T-helper 2 cell treated with Interferon-gamma antibody and Interleukin-4, amounts not matched to agents 5 μg/mL and 100 μg/mL, for 36 hours (primary cell): ENCODE measurements around the gene PRR5L.

Experiments
- DNase-seq: peaks from one replicate; pipeline ENCODE4 v3.0.0; 2021; ENCODE audit warnings: low spot score
- H3K27ac Mint-ChIP-seq: one replicate; pipeline ENCODE4 v1.8.0; 2021; ENCODE audit warnings: mild to moderate bottlenecking, mixed read lengths
- H3K27me3 Mint-ChIP-seq: one replicate; pipeline ENCODE4 v1.8.0; 2021; ENCODE audit warnings: low read depth, mixed read lengths
- H3K36me3 Mint-ChIP-seq: one replicate; pipeline ENCODE4 v1.8.0; 2021; ENCODE audit warnings: low read depth, mixed read lengths
- H3K4me1 Mint-ChIP-seq: one replicate; pipeline ENCODE4 v1.8.0; 2021; ENCODE audit warnings: low read depth, mixed read lengths
- H3K4me3 Mint-ChIP-seq: one replicate; pipeline ENCODE4 v1.8.0; 2022; ENCODE audit warnings: mild to moderate bottlenecking, moderate library complexity, mixed read lengths
- H3K9me3 Mint-ChIP-seq: one replicate; pipeline ENCODE4 v1.8.0; 2021; ENCODE audit warnings: mixed read lengths

PRR5L gene

DNA sequence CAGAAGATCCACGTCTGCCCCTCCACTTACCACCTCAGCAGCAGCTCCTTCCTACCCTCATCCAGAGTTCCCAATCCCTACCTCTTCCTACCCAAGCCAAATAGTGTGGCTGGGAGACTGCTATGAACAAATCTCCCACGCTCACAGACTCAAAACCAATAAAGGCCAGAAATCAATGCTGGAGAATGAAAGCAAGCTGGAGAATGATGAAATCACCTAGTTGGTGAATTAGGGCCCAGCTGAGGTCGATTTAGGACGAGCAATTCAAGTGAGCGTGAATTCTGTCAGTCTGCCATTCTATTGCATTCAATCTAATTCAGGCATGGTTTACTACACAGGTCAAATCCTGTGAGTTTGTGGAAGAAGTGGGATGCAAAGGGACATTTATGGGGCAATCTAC is 29.3 kb upstream of the PRR5L start:
- no peaks in the 10 kb centered on the region for H3K9me3 Mint-ChIP-seq
- no peak for DNase-seq
- H3K4me1 Mint-ChIP-seq: peaks cover 4% of the 10 kb centered on the region
- H3K4me3 Mint-ChIP-seq: no peak overlapping the region
- no peak overlapping the region for H3K27ac Mint-ChIP-seq
- H3K27me3 Mint-ChIP-seq: no peaks in the 10 kb centered on the region
- no peaks in the 10 kb centered on the region for H3K36me3 Mint-ChIP-seq

DNA sequence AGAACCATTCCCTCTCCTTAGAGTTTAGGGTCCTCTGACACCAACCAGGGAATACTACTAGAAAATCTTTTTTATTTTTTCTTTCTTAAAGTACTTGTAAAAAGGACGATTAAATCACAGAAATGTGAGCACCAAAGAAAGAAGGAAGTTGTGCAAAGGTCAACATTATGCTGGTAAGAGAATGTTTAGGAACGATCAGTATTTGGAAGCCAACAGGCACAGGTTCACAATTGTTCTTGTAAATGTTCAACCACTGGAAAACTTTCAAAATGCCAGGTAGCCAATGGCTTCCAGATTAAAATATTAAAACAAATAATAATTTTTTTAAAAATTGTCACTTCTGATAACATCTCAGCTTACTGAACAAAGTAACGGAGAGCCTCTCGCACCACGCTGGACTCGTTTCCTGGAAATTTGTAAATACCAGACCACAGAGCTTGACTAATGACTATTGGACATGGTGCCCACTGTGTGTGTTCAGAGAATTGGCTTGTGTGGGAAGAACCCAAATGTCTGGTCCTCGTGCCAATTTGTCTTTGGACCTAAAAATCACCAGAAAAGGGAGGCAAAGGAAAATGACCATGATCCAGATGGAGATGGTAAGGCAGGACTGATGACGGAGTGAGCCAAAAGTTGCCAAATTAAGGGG is 27.6 kb upstream of the PRR5L start:
- H3K27me3 Mint-ChIP-seq: no peaks in the 10 kb centered on the region
- DNase-seq: no peak
- no peaks in the 10 kb centered on the region for H3K9me3 Mint-ChIP-seq
- no peaks in the 10 kb centered on the region for H3K36me3 Mint-ChIP-seq
- no peak overlapping the region for H3K4me3 Mint-ChIP-seq
- no peak overlapping the region for H3K27ac Mint-ChIP-seq
- peaks cover 11% of the 10 kb centered on the region for H3K4me1 Mint-ChIP-seq

DNA sequence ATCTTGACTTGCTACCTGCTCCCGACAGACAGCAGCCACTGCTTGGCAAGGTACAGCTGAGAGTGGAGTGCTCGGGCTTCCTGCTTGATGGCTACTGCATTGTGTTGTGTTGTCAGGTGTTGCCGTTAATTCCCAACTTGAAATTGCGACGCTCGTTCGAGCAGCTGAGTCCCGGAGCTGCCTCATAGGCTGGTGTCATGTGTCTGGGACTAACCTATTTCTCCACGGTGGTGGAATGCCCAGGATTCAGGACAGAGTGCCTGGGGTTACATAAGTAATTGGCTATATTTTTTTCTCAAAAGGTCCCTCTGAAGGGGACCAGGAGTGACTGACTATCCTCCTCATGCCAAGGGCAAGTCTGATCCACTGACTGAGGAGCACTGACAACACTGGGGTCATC is 25.4 kb upstream of the PRR5L start:
- Mint-ChIP-seq H3K9me3 (no peaks in the 10 kb centered on the region), H3K27me3 (no peaks in the 10 kb centered on the region), H3K4me3 (no peak overlapping the region), H3K4me1 (peaks cover 11% of the 10 kb centered on the region), H3K36me3 (no peaks in the 10 kb centered on the region), H3K27ac (no peak overlapping the region)
- no peak for DNase-seq

DNA sequence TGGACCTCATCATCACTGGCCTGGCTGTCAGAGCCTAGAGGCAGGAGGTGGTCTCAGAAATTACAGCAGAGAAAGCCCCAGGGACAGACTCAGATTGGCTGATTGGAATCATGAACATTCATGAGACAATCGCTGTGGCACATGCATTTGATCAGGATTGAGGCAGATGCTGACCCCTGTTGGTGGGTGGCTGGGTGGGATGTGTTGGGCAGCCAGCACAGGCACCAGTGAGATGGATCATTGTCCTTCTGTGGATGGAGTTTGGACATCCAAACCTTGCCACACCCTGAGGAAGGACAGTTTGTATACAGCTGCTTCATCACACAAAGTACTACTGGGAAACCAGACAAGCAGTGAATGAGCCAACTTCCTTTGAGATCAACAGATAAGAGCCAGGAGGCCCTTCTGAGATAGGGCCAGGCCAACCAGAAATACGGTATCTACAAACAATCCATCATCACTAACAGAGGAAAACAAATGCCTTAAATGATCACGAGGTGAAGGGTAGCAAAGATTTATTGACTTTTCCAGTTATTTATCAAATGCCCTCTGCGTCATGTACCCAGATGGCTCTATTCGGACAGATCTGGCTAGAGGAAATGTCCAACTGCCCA is 24.2 kb upstream of the PRR5L start:
- no peaks in the 10 kb centered on the region for H3K9me3 Mint-ChIP-seq
- no peak overlapping the region for H3K27ac Mint-ChIP-seq
- H3K27me3 Mint-ChIP-seq: no peaks in the 10 kb centered on the region
- H3K4me3 Mint-ChIP-seq: no peak overlapping the region
- H3K36me3 Mint-ChIP-seq: no peaks in the 10 kb centered on the region
- H3K4me1 Mint-ChIP-seq: peaks cover 11% of the 10 kb centered on the region
- no peak for DNase-seq

DNA sequence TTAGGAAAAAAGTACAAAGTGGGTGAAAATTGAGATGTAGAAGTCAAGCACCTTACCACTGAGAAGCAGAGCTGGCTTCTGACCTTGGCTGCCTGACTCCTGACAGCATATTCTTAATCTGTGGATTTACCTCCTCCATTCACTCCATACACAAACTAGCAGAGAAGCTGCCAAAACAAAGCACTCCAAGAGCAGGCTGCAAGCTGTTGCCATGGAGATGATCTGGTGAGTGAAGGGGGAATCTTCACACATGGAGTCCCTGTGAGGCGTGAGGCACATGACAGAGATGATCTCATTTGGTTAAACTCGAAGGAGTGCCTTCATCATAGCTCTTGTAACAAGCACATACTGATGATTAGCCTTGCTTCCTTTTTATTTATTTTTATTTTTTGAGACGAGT is 23.0 kb upstream of the PRR5L start:
- Mint-ChIP-seq H3K36me3 (no peaks in the 10 kb centered on the region), H3K27ac (no peak overlapping the region), H3K27me3 (no peaks in the 10 kb centered on the region), H3K4me1 (peaks cover 11% of the 10 kb centered on the region), H3K9me3 (no peaks in the 10 kb centered on the region), H3K4me3 (no peak overlapping the region)
- no peak for DNase-seq

DNA sequence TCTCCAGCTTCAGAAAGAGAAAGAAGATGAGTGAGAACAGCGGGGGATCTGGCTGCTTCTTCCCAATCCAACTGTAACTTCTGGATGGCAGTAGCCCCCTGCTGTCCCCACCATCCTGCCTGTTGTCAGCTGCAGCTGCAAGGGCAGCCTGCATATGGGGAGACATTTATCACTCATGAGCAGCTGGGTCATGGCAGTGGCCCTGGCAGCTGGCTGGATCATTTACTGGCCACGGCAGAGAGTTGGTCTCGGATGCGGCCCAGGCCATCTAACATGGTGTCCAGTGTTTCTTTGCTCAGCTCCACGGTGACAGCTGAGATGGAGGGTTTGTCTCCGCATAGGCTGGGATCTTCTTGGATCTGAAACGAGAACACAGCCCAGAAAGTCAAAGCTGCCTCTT is 21.7 kb upstream of the PRR5L start:
- Mint-ChIP-seq H3K4me3 (no peak overlapping the region), H3K27me3 (no peaks in the 10 kb centered on the region), H3K9me3 (no peaks in the 10 kb centered on the region), H3K27ac (no peak overlapping the region), H3K36me3 (no peaks in the 10 kb centered on the region), H3K4me1 (peaks cover 11% of the 10 kb centered on the region)
- DNase-seq: no peak

DNA sequence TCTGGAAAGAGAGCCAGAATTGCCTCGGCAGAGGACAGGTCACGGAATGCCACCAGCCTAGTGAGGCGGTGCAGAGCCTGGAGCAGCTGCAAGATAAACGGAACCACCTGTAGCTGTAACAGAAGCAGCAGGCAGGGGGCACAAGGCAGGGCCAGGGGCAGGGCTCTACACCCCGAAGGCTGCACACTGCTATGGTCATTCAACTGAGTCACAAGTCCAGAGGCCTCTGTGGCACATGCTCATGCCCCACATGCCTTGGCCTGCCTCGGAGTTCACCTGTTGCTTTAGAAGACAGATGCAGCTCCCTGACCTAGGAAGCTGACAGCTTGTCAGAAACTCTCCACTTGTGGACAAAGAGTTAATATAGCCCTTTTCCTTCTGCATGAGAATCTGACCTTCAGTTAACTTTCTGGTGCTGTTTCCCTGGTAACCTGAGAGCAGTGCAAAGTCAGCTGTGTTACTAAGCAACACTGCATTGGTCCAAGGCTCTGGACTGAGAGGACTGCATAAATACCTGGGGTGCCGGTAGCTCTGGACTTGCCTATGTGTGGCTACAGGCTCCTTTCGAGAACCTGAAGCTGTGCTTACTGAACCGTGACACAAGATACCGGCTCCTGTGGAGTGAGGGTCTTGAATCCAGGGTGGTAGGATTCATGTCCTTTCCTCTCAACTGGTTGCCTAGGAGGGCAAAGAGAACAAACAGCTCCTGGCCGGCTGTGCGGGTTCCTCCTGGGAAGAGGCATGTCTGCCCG is 17.4 kb upstream of the PRR5L start:
- H3K4me3 Mint-ChIP-seq: no peak overlapping the region
- H3K9me3 Mint-ChIP-seq: no peaks in the 10 kb centered on the region
- no peaks in the 10 kb centered on the region for H3K4me1 Mint-ChIP-seq
- no peaks in the 10 kb centered on the region for H3K27me3 Mint-ChIP-seq
- no peak for DNase-seq
- no peaks in the 10 kb centered on the region for H3K36me3 Mint-ChIP-seq
- no peak overlapping the region for H3K27ac Mint-ChIP-seq

DNA sequence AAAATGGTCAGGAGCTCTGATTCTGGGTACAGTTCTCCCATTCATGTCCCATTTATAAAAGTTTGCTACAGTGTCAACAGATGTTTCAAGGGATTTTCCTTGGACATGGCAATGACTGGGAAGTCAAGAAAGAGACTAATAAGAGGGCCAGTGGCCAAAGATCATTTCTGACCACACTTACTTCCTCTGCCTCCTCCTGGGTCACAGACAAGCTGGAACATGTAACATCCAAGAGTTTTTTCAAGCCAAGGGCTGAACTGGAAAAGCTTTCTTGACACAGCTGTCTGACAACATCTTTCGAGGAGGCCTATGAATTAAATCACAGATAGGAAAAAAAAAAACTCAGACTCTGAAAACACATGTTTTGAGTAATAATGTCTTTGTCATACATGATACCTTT is 15.6 kb upstream of the PRR5L start:
- no peak overlapping the region for H3K27ac Mint-ChIP-seq
- DNase-seq: no peak
- peaks cover 2% of the 10 kb centered on the region for H3K4me1 Mint-ChIP-seq
- H3K9me3 Mint-ChIP-seq: no peaks in the 10 kb centered on the region
- no peak overlapping the region for H3K4me3 Mint-ChIP-seq
- no peaks in the 10 kb centered on the region for H3K36me3 Mint-ChIP-seq
- H3K27me3 Mint-ChIP-seq: no peaks in the 10 kb centered on the region

DNA sequence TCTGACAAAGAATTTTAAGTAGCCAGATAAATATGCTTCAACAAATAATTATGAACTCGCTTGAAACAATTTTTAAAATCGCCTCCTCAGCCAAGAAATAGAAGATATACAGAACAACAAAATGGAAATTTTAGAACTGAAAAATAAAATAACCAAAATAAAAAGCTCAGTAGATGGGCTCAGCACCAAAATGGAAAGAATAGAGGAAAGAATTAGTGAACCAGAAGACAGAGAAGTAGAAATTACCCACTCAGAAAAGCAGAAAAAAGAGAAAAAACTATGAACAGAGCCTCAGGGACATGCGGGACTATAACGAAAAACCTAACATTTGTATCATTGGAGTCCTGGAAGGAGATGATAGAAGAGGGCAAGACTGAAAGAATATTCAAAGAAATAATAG is 14.2 kb upstream of the PRR5L start:
- no peak for DNase-seq
- Mint-ChIP-seq H3K27ac (no peak overlapping the region), H3K9me3 (no peaks in the 10 kb centered on the region), H3K4me1 (peaks cover 2% of the 10 kb centered on the region), H3K27me3 (no peaks in the 10 kb centered on the region), H3K4me3 (no peak overlapping the region), H3K36me3 (no peaks in the 10 kb centered on the region)

DNA sequence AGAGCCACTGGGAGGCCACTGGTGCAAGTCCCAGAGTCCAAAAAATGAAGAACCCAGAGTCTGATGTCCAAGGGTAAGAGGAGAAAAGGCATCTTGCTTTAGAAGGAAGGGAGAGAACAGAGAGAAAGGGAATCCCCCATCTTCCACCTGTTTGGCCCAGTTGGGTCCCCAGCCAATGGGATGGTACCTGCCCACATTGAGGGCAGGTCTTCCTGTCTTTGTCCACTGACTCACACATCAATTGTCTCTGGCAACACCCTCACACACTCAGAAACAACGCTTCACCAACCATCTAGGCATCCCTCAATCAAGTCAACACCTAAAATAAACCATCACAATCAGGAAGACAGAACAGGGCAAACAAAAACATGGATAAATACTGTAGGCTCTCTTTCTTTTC is 13.2 kb upstream of the PRR5L start:
- DNase-seq: no peak
- no peak overlapping the region for H3K4me3 Mint-ChIP-seq
- peaks cover 5% of the 10 kb centered on the region for H3K4me1 Mint-ChIP-seq
- H3K27me3 Mint-ChIP-seq: no peaks in the 10 kb centered on the region
- H3K36me3 Mint-ChIP-seq: no peaks in the 10 kb centered on the region
- H3K27ac Mint-ChIP-seq: no peak overlapping the region
- H3K9me3 Mint-ChIP-seq: no peaks in the 10 kb centered on the region

DNA sequence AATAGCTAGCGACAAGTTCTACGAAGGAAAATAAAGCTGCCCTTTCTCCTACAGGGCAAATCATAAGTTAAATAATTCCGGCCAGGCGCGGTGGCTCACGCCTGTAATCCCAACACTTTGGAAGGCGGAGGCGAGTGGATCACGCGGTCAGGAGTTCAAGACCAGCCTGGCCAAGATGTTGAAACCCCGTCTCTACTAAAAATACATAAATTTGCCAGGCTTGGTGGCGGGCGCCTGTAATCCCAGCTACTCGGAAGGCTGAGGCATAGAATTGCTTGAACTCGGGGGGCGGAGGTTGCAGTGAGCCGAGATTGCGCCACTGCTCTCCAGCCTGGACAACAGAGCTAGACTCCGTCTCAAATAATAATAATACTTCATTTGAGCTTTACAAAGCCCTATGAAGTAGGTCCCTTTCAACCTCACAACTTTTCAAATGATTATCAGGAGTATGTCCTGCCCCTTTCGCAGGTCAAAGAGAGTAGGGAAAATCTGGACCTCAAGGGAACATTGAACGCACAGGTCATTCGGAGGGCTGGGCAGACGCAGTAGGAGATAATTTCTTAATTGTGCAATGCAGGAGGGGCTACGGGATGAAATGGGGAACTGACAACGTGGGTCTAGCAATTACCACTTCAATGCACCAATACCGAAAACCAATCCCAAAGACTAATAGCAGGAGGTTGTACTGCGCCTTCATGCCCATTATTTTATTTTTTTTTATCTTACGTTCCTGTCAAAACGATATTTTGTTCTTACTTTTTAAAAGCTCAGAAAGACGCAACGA is 7.5 kb upstream of the PRR5L start:
- H3K9me3 Mint-ChIP-seq: no peaks in the 10 kb centered on the region
- peaks cover 18% of the 10 kb centered on the region for H3K4me1 Mint-ChIP-seq
- no peak for DNase-seq
- H3K27me3 Mint-ChIP-seq: peaks cover 4% of the 10 kb centered on the region
- H3K36me3 Mint-ChIP-seq: no peaks in the 10 kb centered on the region
- H3K4me3 Mint-ChIP-seq: peak overlapping the region; percentile 96
- H3K27ac Mint-ChIP-seq: peak overlapping the region; percentile 88

DNA sequence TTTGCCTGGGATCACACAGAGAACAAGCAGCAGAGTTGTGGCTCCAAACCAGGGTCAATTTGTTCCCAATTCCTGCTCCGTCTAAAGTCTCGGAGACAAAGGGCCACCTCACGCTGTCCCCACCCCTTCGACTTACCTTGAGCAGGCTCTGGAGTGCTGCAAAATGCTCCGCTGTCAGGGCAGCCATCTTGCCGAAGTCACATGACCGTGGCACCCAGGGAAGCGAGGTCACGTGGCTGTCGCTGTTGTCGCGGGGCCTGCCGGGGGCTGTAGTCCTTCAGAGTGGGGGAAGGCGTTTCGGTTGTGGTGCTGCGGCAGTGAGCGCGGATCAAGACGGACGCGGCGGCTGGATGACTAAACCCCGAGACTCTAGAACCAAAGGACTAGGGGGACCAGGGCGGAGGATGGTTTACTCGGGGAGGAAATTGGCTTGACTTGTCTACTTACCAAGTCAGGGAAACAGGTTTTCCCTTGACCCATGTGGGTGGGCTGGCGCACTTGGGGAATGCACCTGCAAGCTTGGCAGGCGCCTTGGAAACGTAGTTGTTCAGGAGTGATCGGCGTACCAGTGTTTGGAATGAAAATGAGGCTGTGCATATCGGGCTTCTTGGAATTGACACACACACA is 6.7 kb upstream of the PRR5L start, which contains the start of gene COMMD9:
Gene COMMD9 (minus strand): TSS at position 199 of the 627 bp plus-strand sequence. CDS start 12 bp downstream, at position 187.
- Mint-ChIP-seq H3K4me1 (peaks cover 18% of the 10 kb centered on the region), H3K36me3 (no peaks in the 10 kb centered on the region), H3K4me3 (peak within 1 kb of the TSS; percentile 96), H3K27ac (peak within 1 kb of the TSS; percentile 88), H3K27me3 (peaks cover 4% of the 10 kb centered on the region), H3K9me3 (no peaks in the 10 kb centered on the region)
- DNase-seq: peak; percentile 95

DNA sequence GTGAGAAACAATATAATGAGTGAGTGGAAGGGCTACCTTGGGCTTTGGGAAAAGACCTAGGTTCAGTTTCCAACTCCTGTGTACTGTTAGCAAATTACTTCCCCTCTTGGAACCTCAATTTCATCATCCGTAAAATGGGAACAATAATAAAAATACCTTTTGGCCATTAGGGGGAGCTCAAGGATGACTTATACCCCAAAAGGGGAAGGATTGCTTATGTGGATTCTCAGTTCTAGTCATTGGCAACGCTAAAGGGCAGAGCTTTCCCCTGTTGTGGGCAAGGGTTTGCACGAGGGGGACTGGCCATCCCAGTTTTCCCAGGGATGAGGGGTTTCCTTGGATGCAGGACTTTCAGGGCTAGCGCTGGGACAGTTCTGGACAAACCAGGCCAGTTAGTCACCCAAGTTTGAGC is 3.8 kb upstream of the PRR5L start:
- H3K4me3 Mint-ChIP-seq: no peak overlapping the region
- H3K27me3 Mint-ChIP-seq: peaks cover 6% of the 10 kb centered on the region
- no peak overlapping the region for H3K27ac Mint-ChIP-seq
- no peaks in the 10 kb centered on the region for H3K36me3 Mint-ChIP-seq
- no peak for DNase-seq
- H3K9me3 Mint-ChIP-seq: no peaks in the 10 kb centered on the region
- H3K4me1 Mint-ChIP-seq: peaks cover 16% of the 10 kb centered on the region
